ENCODE data around the gene ETF1.

The ETF1 gene

DNA sequence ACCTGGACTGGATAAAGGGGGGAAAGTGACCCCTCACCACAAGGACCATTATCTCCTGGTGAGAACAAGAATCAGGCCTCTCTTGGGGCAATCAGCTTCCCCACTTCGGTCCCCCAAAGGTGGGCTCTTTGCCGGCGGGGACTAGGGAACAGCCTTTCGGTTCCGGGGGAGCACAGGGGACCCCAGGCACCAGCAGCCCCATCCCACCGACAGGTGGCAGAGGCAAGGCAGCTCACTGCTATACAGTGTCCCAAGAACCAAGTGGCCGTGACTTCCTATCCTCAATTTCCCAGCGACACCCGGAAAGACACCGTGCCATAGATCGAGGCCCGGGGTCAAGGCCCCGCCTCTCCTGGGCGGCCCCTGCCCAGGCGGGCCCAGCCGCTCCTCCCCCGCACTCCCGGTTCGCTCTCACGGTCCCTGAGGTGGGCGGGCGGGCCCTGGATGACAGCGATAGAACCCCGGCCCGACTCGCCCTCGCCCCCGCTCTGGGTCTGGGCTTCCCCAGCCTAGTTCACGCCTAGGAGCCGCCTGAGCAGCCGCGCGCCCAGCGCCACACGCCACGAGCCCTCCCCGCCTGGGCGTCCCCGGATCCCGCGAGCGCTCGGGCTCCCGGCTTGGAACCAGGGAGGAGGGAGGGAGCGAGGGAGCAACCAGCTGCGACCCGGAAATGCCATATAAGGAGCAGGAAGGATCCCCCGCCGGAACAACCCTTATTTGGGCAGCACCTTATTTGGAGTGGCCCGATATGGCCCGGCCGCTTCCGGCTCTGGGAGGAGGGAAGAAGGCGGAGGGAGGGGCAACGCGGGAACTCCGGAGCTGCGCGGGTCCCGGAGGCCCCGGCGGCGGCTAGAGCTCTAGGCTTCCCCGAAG, 78.4 kb downstream of the ETF1 start:
- FAIRE-seq = peak; percentile 60
- DNase-seq (ENCODE audit: low spot score) = peak; percentile 96

DNA sequence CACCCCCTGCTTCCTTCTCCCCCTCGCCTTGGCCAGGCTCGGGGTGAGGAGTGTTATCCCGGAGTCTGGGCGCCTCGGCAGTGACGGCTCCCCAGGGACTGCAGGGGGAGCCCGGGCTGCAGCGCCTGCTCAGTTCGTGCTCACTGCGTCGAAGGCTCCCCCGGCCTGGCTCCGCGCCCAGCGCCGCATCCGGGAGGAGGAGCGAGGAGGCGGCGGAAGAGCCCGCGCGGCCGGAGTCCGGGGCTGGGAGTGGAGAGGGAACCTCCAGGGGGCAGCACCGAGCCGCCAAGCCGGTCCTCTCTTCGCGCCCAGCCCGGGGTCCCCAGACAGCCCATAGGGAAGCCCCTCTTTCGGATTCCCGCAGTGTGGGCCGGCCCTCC, 79.0 kb downstream of the ETF1 start:
- DNase-seq (ENCODE audit: low spot score) (peak; percentile 88), FAIRE-seq (peak; percentile 10)

GRCh38 chr5:138463419-138464007, 79.5 kb downstream of the ETF1 start:
- FAIRE-seq (no peak), DNase-seq (ENCODE audit: low spot score) (no peak)

DNA sequence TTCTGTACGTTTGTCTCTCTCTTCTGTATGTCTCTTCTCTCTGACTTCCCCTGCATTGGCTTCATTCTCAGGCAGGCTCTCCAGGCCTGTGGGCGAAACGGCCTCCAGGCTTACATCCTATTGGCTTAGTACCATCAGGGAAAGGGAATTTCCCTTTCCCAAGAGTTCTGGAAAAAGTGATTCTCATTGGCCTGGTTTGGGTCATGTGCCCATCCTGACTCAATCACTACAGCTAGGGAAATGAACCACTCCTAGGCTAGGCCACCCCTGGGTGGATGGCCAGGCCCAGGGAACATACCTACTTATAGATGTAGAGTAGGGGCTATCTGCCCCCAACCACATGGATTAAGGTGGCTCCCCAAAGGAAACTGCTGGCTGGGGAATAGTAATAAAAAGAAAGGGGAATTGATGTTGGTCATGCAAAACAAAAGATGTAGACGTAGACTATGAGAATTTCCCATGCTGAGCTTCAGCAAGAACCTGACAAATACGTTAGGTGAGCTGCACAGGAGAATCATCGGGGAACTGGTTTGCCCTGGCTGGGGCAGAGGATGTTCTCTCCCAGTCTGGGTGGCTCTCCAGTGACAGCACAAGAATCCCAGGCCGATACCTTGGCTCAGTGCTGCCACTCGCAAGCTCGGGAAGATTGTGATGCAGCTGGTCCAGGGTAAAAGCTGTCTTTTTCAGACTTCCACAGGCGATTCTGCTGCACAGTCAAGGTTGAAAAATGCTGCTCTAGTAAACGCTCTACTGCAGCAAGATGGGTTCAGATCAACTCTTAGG, 81.5 kb downstream of the ETF1 start:
- DNase-seq (ENCODE audit: low spot score) (peak; percentile 67), FAIRE-seq (peak; percentile 59)

GRCh38 chr5:138460032-138460693, 82.9 kb downstream of the ETF1 start:
- FAIRE-seq (no peak), DNase-seq (ENCODE audit: low spot score) (no peak)

DNA sequence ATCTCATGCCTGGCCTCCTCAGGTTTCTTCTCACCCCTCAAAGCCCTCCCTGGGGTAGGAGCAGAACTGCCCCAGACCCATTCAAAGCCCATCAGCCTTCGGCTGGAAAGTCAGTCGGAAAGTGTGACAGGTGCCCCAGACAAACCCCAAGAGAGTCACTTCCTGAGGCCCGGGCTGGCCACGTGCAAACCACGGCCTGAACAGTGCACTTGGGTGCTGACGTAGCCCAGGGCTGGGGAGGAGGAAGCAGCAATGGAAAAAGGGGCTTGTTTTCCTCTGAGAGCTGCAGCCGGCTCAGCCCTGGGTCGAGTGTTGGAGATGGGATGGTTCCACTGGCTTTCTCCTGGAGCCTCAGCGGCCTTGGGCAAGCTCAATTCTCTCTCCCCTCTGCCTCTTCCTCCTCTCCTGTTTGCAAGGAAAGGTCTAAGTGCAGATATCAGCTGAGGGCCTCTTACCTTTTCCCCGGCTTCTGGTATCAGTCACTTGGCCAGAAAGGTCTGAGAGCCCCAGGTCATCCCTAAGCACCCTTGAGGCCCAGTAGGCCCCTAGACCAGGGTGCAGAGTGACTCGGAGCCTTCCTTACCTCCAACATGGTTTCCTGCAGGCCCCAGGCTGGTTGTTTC, 83.6 kb downstream of the ETF1 start:
- DNase-seq (ENCODE audit: low spot score) = no peak
- no peak for FAIRE-seq

- FAIRE-seq (no peak), DNase-seq (ENCODE audit: low spot score) (no peak)
Measured at GRCh38 chr5:138458856-138459255, 84.2 kb downstream of the ETF1 start.

- FAIRE-seq (no peak), DNase-seq (ENCODE audit: low spot score) (no peak)
Measured at GRCh38 chr5:138458384-138458783, 84.7 kb downstream of the ETF1 start.

- FAIRE-seq (no peak), DNase-seq (ENCODE audit: low spot score) (no peak)
Measured at GRCh38 chr5:138457531-138458275, 85.3 kb downstream of the ETF1 start.

Measured in RCC 7860 (cell line).